ENCODE measurements around the gene ATIC.

DNA sequence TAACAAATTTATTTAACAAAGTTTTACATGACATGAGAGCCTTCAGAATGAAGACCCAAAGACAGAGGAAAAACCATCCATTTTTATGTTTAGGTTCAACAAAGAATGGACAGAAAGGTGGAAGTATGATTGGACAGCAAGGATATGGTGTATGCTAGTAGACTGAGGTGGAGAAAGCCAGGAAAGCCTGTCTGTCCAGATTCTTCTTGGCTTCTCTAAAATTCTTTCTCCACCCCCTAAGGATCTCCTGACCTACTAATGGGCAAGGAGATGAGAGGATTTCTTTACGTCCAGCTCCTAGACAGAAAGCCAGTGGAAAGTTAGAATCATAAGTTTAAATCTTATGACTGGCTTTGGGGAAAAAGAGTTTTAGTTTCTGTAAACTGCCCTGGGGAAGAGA is 3.0 kb downstream of the ATIC start:
- TF ChIP-seq, protein P1, sequence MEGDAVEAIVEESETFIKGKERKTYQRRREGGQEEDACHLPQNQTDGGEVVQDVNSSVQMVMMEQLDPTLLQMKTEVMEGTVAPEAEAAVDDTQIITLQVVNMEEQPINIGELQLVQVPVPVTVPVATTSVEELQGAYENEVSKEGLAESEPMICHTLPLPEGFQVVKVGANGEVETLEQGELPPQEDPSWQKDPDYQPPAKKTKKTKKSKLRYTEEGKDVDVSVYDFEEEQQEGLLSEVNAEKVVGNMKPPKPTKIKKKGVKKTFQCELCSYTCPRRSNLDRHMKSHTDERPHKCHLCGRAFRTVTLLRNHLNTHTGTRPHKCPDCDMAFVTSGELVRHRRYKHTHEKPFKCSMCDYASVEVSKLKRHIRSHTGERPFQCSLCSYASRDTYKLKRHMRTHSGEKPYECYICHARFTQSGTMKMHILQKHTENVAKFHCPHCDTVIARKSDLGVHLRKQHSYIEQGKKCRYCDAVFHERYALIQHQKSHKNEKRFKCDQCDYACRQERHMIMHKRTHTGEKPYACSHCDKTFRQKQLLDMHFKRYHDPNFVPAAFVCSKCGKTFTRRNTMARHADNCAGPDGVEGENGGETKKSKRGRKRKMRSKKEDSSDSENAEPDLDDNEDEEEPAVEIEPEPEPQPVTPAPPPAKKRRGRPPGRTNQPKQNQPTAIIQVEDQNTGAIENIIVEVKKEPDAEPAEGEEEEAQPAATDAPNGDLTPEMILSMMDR (IDR thresholded peaks at IDR 0.05): no peak
- no peak for TF ChIP-seq POLR2A (IDR thresholded peaks at IDR 0.05)

Data from uterus (tissue), 2 donors.